NCI-H82 treated with DMSO at 0.1 percent for 48 hours (cell line): Measurements from ENCODE around the gene CYTH3.
"Not testable (repeated sequence)": the region's sequence is repeated elsewhere in the genome, so short reads cannot be mapped to it uniquely, and the experiment has no call there.

Source experiments
- DNase-seq: peaks from one replicate; lab custom pipeline; 2025; ENCODE audit not compliant: unreplicated experiment; lab: John Stamatoyannopoulos, UW

Gene CYTH3

GRCh38 chr7:6154542-6155404, 117.7 kb downstream of the CYTH3 start:
- DNase-seq, result no peak

GRCh38 chr7:6153646-6154541, 118.5 kb downstream of the CYTH3 start:
- no peak for DNase-seq

GRCh38 chr7:6151994-6152735, 120.3 kb downstream of the CYTH3 start:
- DNase-seq, result no peak

GRCh38 chr7:6151527-6151926, 120.9 kb downstream of the CYTH3 start:
- not testable (repeated sequence) for DNase-seq

GRCh38 chr7:6149996-6150395, 122.4 kb downstream of the CYTH3 start:
- no peak for DNase-seq

- DNase-seq, result no peak
Measured at GRCh38 chr7:6148724-6149360, 123.6 kb downstream of the CYTH3 start.

GRCh38 chr7:6147627-6148026, 124.8 kb downstream of the CYTH3 start:
- DNase-seq, result no peak

- no peak for DNase-seq
Measured at GRCh38 chr7:6146666-6147065, 125.8 kb downstream of the CYTH3 start.

GRCh38 chr7:6143997-6144396, 128.4 kb downstream of the CYTH3 start:
- no peak for DNase-seq

GRCh38 chr7:6142871-6143380, 129.5 kb downstream of the CYTH3 start:
- DNase-seq, result no peak

GRCh38 chr7:6139189-6139996, 133.0 kb downstream of the CYTH3 start:
- no peak for DNase-seq

- no peak for DNase-seq
Measured at GRCh38 chr7:6136475-6136874, 135.9 kb downstream of the CYTH3 start.

GRCh38 chr7:6133249-6133648, 139.2 kb downstream of the CYTH3 start:
- no peak for DNase-seq

- DNase-seq, result no peak
Measured at GRCh38 chr7:6130007-6130587, 142.3 kb downstream of the CYTH3 start.

- no peak for DNase-seq
Measured at GRCh38 chr7:6128205-6128604, 144.2 kb downstream of the CYTH3 start.

GRCh38 chr7:6127110-6127490, 145.3 kb downstream of the CYTH3 start:
- DNase-seq, result no peak

GRCh38 chr7:6123843-6124242, 148.6 kb downstream of the CYTH3 start:
- DNase-seq, result no peak

- DNase-seq, result no peak
Measured at GRCh38 chr7:6121141-6121540, 151.3 kb downstream of the CYTH3 start.

GRCh38 chr7:6117533-6117932, 154.9 kb downstream of the CYTH3 start:
- DNase-seq, result no peak
